ENCODE results near the gene TMEM9. TPM values are rescaled to one million over a fixed set of nuclear protein-coding genes. Genes with fewer than 3 reads are reported as not detected.

The TMEM9 gene
- total RNA-seq, 1 donor: 52.2 TPM

DNA sequence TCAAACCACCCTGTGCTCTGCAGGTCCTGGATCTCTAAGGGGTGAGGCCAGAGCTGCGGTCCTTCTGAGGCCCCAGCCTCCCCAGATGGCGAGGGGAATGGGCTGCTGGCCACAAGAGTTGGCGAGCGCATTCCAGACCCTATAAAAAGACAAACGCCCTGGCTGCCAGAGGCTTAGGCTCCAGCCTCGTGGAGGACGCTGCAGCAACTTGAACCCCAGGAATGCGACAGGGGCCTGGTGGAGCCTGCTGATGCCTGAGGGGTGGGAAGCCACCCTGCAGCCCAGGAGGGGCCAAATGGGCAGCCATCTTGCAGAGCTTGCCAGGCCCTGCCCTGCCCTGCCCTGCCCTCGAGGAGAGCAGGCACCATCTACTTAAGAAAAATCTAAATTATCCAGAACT is 50.6 kb downstream of the TMEM9 start:
- no peak overlapping the region for H3K4me3 ChIP-seq (ENCODE audit: low read depth, low read length)
- DNase-seq (ENCODE audit: low read depth): no peak
- TF ChIP-seq, protein P1, sequence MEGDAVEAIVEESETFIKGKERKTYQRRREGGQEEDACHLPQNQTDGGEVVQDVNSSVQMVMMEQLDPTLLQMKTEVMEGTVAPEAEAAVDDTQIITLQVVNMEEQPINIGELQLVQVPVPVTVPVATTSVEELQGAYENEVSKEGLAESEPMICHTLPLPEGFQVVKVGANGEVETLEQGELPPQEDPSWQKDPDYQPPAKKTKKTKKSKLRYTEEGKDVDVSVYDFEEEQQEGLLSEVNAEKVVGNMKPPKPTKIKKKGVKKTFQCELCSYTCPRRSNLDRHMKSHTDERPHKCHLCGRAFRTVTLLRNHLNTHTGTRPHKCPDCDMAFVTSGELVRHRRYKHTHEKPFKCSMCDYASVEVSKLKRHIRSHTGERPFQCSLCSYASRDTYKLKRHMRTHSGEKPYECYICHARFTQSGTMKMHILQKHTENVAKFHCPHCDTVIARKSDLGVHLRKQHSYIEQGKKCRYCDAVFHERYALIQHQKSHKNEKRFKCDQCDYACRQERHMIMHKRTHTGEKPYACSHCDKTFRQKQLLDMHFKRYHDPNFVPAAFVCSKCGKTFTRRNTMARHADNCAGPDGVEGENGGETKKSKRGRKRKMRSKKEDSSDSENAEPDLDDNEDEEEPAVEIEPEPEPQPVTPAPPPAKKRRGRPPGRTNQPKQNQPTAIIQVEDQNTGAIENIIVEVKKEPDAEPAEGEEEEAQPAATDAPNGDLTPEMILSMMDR (IDR thresholded peaks at IDR 0.05; ENCODE audit: insufficient read depth, low read depth, low read length): no peak

DNA sequence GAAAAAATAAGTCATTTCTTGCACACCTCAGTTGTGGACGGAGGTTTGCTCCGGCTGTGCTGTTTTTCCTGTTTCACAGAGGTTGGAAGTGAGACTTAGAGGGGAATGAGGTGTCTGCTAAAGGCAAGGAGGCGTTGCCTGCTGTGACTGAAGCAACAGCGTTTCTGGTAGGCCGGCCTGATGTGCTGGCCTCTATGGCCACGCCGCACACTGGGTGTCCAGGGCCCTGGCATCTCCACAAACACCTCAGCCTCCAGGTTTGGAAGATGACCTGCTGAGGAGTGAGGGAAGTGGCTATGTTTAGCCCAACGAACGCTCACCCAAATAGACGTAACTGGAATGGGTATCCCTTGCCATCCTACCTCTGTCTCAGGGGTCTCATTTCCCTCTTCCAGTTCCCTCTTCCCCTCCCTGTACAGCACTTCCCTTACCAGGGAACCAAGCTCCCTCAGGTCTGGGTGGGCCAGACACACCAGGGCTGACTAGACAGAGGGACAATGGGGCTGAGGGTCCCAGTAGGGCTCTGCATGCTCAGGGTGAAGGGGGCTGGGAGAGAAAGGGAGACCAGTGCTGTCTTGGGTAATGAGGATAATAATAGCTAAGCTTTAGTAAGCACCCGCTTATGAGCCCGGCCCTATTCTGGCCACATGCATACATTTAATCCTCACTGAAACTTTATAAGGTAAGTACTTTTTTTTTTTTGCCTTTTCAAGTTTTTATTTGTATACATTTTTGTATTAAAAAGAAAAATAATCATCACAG is 53.9 kb downstream of the TMEM9 start:
- TF ChIP-seq, protein P1 (IDR thresholded peaks at IDR 0.05; ENCODE audit: insufficient read depth, low read depth, low read length): no peak
- H3K4me3 ChIP-seq (ENCODE audit: low read depth, low read length): no peak overlapping the region
- no peak for DNase-seq (ENCODE audit: low read depth)

DNA sequence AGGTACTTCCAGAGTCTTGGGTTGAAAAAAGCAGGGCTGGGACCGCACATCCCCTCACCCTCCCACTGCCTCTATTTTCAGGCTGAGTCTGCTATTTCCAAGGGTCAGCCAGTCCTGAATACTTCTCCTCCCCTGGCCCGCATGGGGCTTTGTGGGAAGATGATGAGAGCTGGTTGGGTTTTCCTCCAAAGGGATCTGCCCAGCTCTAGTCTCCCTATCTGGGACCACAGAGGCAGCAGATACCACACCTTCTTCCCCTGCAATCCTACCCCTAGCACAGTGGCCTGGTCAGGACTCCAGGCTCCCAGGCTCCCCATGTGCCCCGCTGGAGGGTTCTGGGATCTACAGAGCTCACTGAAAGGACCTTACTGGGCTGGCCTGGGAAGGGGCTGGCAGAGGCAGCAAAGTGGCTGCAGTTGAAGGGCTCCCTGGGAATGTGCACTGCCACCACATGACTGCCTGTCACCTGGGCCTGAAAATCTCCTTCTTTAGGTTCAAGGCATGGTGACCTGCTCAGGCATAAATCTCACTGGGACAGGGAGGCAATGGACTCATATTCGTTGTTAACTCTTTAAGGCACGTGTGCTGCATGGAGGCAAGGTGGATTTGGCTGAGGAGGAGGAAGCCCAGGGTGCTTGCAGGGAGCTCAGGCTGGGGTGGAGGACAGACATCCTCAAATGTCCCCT is 55.1 kb downstream of the TMEM9 start:
- no peak for DNase-seq (ENCODE audit: low read depth)
- no peak overlapping the region for H3K4me3 ChIP-seq (ENCODE audit: low read depth, low read length)
- TF ChIP-seq, protein P1 (IDR thresholded peaks at IDR 0.05; ENCODE audit: insufficient read depth, low read depth, low read length): no peak

DNA sequence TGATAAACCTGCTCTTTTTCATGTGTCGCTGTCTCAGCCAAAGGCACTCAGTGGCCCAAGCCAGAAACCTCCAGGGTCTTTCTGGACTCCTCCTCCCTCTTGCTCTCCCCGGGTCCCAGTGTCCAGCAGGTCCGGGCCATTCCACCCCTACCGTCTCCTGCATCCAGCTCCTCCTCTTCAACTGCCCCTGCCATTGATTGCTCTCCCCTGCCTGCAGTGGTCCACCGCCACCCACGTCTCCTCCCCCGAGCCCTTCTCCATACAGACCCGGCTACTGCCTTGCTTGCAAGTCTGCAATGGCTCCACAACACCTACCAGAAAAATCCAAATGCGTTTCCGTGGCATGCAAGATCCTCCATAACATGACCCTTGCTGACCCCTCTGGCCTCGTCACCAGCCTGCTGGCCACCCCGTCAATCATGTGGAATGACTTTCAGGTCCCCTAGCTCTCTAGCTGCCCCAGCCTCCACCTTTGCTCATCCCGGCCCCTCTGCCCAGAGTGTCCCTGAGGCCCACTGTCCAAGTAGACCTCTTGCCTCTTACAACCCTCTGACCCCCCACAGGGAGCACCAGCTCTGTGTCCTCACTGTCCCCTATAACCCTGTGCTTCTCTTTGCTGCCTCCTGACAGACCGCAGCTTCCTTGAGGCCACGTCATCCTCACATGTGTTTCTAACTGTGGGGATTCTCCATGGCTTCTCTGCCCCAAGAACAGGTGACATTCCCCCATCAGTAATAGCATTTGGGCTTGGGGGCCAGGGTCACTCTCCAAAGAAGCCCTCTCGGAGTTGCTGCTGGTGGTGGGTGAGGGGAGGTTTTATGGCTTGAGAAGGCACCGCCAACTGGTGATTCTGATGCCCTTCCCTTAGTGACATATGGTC is 57.1 kb downstream of the TMEM9 start:
- no peak for DNase-seq (ENCODE audit: low read depth)
- TF ChIP-seq, protein P1 (IDR thresholded peaks at IDR 0.05; ENCODE audit: insufficient read depth, low read depth, low read length): no peak

DNA sequence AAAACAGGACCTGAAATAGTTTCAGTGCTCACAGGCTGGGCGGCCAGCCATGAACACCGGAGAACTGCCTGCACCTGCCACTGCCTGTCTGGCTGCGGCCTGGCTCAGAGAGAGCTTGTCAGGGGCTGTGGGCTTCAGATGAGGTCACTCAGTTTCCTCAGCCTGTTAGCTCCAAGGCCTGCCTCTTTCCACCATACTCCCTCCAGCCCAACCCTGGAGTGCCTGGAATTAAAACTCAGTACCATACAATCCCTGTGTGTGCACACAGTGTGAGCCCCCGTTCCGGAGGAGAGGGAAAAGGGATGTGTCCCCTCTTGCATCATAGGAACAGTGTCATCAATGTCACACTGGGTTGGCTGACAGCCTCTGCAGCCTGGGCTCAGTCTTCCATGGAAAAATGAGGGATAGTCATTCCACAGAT is 58.2 kb downstream of the TMEM9 start:
- no peak for DNase-seq (ENCODE audit: low read depth)
- H3K4me3 ChIP-seq (ENCODE audit: low read depth, low read length): no peak overlapping the region
- TF ChIP-seq, protein P1 (IDR thresholded peaks at IDR 0.05; ENCODE audit: insufficient read depth, low read depth, low read length): no peak

More for the DNA sequence above, 57.1 kb downstream of the TMEM9 start:
- H3K4me3 ChIP-seq (ENCODE audit: low read depth, low read length): no peak overlapping the region

DNA sequence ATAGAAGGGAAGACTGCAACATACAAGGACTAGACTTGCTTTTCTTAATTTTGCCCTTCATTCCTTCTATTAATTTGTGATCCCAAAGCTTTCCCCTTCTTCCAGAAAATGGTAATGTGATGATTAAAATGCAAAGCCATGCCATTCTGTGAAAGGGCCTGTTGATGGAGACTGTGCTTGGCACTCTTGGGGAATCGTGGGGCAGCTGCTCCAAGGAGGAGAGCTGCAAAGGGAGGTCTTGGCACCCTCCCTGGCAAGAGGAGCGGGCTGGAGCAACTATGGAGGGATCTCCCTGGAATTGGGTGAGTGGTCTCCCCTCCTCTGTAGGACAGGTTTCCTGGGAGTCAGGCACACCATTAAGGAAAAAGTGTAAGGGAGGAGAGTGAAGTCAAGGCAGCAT is 58.7 kb downstream of the TMEM9 start:
- DNase-seq (ENCODE audit: low read depth): no peak
- TF ChIP-seq, protein P1 (IDR thresholded peaks at IDR 0.05; ENCODE audit: insufficient read depth, low read depth, low read length): no peak
- no peak overlapping the region for H3K4me3 ChIP-seq (ENCODE audit: low read depth, low read length)
